GM18861 (cell line): Measurements from ENCODE around the gene KNDC1.
"Not testable (repeated sequence)": the region's sequence is repeated elsewhere in the genome, so short reads cannot be mapped to it uniquely, and the experiment has no call there.

Experiments used
- ATAC-seq: cut with Tn5 transposase; IDR thresholded peaks from one replicate; pipeline ENCODE4 v1.9.1; 2021; ENCODE audit not compliant: unreplicated experiment

KNDC1 gene

GRCh38 chr10:133218891-133219290 lies 58.9 kb downstream of the KNDC1 start:
- no peak for ATAC-seq

DNA sequence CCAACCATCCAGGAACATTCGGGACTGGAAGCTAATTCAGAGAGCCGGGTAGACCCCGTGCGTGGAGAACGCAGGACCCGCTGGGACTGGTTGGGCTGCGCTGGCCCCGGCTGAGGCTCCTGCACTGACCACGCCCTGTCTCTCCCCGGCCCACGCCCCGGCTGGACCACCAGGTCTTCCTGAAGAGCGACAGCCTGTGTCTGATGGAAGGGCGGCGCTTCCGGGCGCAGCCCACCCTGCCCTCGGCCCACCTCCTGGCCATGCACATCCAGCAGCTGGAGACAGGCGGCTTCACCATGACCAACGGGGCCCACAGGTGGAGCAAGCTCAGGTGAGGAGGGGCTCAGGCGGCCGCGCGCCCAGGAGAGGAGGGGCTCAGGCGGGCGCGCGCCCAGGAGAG lies 59.8 kb downstream of the KNDC1 start:
- ATAC-seq, result no peak

- ATAC-seq, result no peak
These were observed 61.3 kb downstream of the KNDC1 start for GRCh38 chr10:133221331-133221730.

GRCh38 chr10:133221756-133222155 lies 61.7 kb downstream of the KNDC1 start:
- not testable (repeated sequence) for ATAC-seq

GRCh38 chr10:133224076-133224475 lies 64.1 kb downstream of the KNDC1 start:
- no peak for ATAC-seq

DNA sequence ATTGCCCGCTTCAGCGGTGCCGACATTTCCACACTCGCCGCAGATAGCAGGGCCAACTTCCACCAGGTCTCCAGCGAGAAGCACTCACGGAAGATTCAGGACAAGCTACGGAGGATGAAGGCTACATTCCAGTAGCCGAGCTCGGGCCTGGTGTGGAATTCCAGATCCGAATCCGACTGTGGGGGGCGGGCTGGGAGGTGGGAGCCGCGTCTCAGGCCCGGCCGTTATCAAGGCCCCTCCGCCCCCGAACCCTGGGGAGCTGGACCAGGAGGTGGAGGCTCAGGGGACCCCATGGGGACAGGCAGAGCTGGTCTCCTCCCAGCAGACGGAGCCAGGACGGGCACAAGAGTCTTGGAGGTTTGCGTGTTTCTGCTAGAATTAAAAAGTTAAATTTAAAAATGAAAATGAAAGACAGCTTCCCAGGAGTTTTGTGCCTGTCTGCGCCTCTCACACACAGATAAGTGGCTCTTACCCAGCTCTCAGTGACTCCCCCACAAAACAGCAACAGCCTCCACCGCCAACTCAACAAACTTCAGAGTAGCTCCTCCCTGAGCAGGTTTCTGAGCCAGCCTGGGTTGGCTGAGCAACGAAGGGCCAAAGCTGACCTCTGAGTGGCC lies 64.8 kb downstream of the KNDC1 start:
- no peak for ATAC-seq

- no peak for ATAC-seq
These were observed 65.7 kb downstream of the KNDC1 start for GRCh38 chr10:133225707-133226191.

GRCh38 chr10:133226251-133226808 lies 66.3 kb downstream of the KNDC1 start:
- ATAC-seq, result no peak

DNA sequence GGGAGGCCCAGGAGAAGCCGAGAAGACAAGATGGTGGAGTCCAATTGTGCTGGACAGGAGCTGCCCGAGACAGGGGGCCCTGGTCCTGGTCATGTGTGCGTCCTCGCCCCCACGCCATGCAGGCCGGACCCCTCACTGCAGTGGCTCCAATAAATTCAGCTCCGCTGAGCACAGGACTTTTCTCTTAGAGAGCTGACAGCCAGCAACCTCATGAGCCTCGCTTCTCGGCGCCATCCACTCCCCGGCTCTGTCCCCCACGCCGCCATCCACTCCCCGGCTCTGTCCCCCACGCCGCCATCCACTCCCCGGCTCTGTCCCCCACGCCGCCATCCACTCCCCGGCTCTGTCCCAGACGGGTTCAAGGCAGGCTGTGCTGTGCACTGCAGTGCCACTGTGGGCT lies 67.2 kb downstream of the KNDC1 start:
- no peak for ATAC-seq

DNA sequence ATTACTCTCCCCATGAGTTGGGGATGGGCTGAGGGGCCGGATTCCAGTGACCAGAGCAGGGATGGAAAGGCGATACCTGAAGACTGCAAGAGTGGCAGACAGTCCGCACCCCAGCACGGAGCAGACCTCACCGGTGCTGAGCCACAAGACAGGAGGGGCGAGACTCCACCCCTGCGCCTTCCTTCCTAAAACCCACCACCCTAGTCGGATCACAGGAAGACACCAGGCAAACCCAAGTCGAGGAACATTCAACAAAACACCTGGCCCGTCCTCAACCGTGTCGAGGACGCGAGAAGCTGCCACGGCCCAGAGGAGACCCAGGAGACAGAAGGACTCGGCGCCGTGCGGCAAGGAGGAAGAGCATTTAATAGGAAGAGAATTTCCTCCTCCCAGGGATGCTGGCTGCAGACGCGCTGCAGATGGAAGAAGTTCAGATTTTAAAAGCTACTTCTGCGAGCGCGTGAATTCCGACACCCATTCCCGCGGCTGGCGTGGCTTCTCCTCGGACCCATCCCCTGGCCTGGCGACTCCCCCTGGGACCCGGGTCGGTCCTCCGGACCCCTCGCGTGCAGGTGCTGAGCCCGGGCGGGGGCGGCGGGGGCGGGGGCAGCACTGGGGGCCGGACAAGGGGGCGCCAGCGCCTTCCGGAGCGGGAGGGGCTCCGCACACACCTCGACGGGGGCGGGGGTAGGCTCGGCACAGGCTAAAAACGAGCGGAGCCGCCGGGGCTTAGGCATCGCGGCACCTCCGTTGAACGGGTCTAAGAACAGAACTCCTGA lies 69.4 kb downstream of the KNDC1 start:
- ATAC-seq, result no peak

GRCh38 chr10:133230044-133230361 lies 70.0 kb downstream of the KNDC1 start, which contains the start of gene UTF1:
TSS of gene UTF1 (plus strand) at chr10:133230217. CDS start at chr10:133230289, 72 bp downstream.
- ATAC-seq, result no peak

DNA sequence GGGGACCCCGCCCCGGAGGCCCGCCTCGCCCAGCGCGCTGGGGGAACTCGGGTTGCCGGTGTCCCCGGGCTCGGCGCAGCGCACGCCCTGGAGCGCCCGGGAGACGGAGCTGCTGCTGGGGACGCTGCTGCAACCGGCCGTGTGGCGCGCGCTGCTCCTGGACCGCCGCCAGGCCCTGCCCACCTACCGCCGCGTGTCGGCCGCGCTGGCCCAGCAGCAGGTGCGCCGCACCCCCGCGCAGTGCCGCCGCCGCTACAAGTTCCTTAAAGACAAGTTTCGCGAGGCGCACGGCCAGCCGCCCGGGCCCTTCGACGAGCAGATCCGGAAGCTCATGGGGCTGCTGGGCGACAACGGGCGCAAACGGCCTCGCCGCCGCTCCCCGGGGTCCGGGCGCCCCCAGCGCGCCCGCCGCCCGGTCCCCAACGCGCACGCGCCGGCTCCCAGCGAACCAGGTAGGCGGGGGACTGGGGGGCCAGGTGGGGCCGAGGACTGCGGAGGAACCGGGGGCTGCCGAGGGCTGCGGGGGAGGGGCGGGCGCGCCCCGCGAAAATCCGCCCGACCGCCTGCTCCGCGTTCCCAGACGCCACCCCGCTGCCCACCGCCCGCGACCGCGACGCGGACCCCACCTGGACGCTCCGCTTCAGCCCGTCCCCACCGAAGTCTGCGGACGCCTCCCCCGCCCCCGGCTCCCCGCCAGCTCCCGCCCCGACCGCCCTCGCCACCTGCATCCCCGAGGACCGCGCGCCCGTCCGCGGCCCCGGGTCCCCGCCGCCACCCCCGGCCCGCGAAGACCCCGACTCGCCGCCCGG lies 70.6 kb downstream of the KNDC1 start:
- ATAC-seq, result no peak

- ATAC-seq, result no peak
These were observed 71.4 kb downstream of the KNDC1 start for GRCh38 chr10:133231244-133231945.

GRCh38 chr10:133231946-133232574 lies 72.0 kb downstream of the KNDC1 start:
- ATAC-seq, result no peak

GRCh38 chr10:133234796-133235195 lies 74.8 kb downstream of the KNDC1 start:
- ATAC-seq, result not testable (repeated sequence)

- ATAC-seq, result no peak
These were observed 75.3 kb downstream of the KNDC1 start for GRCh38 chr10:133235265-133235855.

DNA sequence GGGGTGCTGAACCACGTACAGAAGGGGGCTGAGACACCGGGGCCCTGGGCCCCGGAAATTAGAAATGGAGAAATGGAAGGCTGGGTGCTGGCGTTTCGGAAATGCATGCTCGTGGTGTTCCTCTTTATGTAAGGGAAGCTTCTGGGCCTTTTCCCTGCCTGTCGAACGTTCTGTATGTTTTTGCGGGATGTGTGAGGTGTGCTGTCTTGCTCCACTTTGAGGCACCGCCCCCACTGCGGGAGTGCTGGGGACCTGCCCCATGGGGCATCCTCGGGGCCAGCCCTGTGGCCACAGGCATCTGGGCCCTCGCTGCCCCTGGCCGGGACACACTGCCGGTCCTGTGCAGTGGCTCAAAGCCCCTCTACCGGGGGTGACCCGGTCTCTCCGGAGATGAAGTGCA lies 75.9 kb downstream of the KNDC1 start:
- no peak for ATAC-seq

- no peak for ATAC-seq
These were observed 76.6 kb downstream of the KNDC1 start for GRCh38 chr10:133236401-133237240.

DNA sequence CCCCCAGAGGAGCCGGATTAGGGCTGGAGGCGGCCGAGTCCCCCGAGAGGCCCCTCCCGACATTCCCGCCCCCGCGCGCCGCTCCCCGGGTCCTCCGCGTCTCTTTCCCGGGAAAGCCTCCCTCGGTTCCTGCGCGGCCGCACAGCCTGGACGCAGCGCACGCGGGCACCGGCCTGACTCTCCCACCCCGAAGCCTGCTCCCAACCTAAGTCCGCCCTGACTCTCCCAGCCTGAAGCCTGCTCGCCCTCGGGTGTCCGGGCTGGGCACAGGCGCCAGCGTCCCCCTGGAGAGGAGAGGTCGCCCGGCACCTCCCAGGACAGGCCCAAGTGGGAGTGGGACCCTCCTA lies 77.2 kb downstream of the KNDC1 start:
- ATAC-seq, result no peak
